Measurements from ENCODE around the gene SLC7A14. TPM values are rescaled to one million over a fixed set of nuclear protein-coding genes. Genes with fewer than 3 reads are reported as not detected.

SLC7A14 gene
- total RNA-seq, 1 donor from 2014 or later: 0.23 TPM

- Histone ChIP-seq H3K79me2 (ENCODE audit: insufficient read depth, low read length) (no peaks in the 10 kb centered on the region), H3K4me2 (ENCODE audit: low read length) (no peak overlapping the region)
- DNase-seq (ENCODE audit: low read depth): no peak
Observed at GRCh38 chr3:170487031-170487430, 98.8 kb downstream of the SLC7A14 start.

GRCh38 chr3:170486398-170486797, 99.5 kb downstream of the SLC7A14 start:
- FAIRE-seq: no peak
- Mint-ChIP-seq H3K27ac (ENCODE audit: unreplicated experiment) (no peak overlapping the region), H3K9me3 (ENCODE audit: unreplicated experiment) (peaks cover 10% of the 10 kb centered on the region)

More at GRCh38 chr3:170487031-170487430, 98.8 kb downstream of the SLC7A14 start:
- FAIRE-seq: no peak
- no peaks in the 10 kb centered on the region for H3K9me3 ChIP-seq (ENCODE audit: insufficient read depth, low read depth, low read length)
- H3K27me3 Mint-ChIP-seq (ENCODE audit: low read depth, unreplicated experiment): peaks cover 24% of the 10 kb centered on the region
- no peaks in the 10 kb centered on the region for H3K4me1 ChIP-seq (ENCODE audit: insufficient read depth, low read length)
- H2AFZ ChIP-seq (ENCODE audit: low read depth, low read length): no peak overlapping the region
- peaks cover 8% of the 10 kb centered on the region for H3K36me3 Mint-ChIP-seq (ENCODE audit: low read depth, unreplicated experiment)
- peaks cover 3% of the 10 kb centered on the region for H3K27me3 ChIP-seq (ENCODE audit: insufficient read depth, low read length)
- H3K9me3 Mint-ChIP-seq (ENCODE audit: unreplicated experiment): peaks cover 10% of the 10 kb centered on the region
- no peak overlapping the region for H3K4me3 ChIP-seq (ENCODE audit: insufficient read depth, low read depth, low read length)
- H3K27ac Mint-ChIP-seq (ENCODE audit: unreplicated experiment): no peak overlapping the region
- H4K20me1 ChIP-seq (ENCODE audit: insufficient read depth, low read length): no peaks in the 10 kb centered on the region
- no peak overlapping the region for H3K4me3 Mint-ChIP-seq (ENCODE audit: unreplicated experiment)
- peaks cover 1% of the 10 kb centered on the region for H3K4me1 Mint-ChIP-seq (ENCODE audit: low read depth, unreplicated experiment)
- H3K9ac ChIP-seq (ENCODE audit: low read length): no peak overlapping the region
- H3K27ac ChIP-seq (ENCODE audit: low read depth, low read length): no peak overlapping the region
- TF ChIP-seq EZH2 (IDR thresholded peaks at IDR 0.05; ENCODE audit: insufficient read depth, low read length): no peak
- no peaks in the 10 kb centered on the region for H3K36me3 ChIP-seq (ENCODE audit: insufficient read depth, low read length)

GRCh38 chr3:170485696-170486095, 100.2 kb downstream of the SLC7A14 start:
- H3K9me3 ChIP-seq (ENCODE audit: insufficient read depth, low read depth, low read length): no peaks in the 10 kb centered on the region
- no peak overlapping the region for H2AFZ ChIP-seq (ENCODE audit: low read depth, low read length)
- peaks cover 3% of the 10 kb centered on the region for H3K27me3 ChIP-seq (ENCODE audit: insufficient read depth, low read length)
- Mint-ChIP-seq H3K4me3 (ENCODE audit: unreplicated experiment) (no peak overlapping the region), H3K27me3 (ENCODE audit: low read depth, unreplicated experiment) (peaks cover 24% of the 10 kb centered on the region), H3K9me3 (ENCODE audit: unreplicated experiment) (peaks cover 10% of the 10 kb centered on the region), H3K36me3 (ENCODE audit: low read depth, unreplicated experiment) (peaks cover 9% of the 10 kb centered on the region), H3K4me1 (ENCODE audit: low read depth, unreplicated experiment) (peaks cover 2% of the 10 kb centered on the region), H3K27ac (ENCODE audit: unreplicated experiment) (no peak overlapping the region)
- H3K4me3 ChIP-seq (ENCODE audit: insufficient read depth, low read depth, low read length): no peak overlapping the region
- DNase-seq (ENCODE audit: low read depth) (no peak), FAIRE-seq (no peak)
- no peaks in the 10 kb centered on the region for H4K20me1 ChIP-seq (ENCODE audit: insufficient read depth, low read length)
- no peak overlapping the region for H3K4me2 ChIP-seq (ENCODE audit: low read length)
- no peak overlapping the region for H3K9ac ChIP-seq (ENCODE audit: low read length)
- no peaks in the 10 kb centered on the region for H3K4me1 ChIP-seq (ENCODE audit: insufficient read depth, low read length)
- H3K79me2 ChIP-seq (ENCODE audit: insufficient read depth, low read length): no peaks in the 10 kb centered on the region
- no peaks in the 10 kb centered on the region for H3K36me3 ChIP-seq (ENCODE audit: insufficient read depth, low read length)
- H3K27ac ChIP-seq (ENCODE audit: low read depth, low read length): no peak overlapping the region
- no peak for TF ChIP-seq EZH2 (IDR thresholded peaks at IDR 0.05; ENCODE audit: insufficient read depth, low read length)
- TF ChIP-seq CTCF (IDR thresholded peaks at IDR 0.05; ENCODE audit: insufficient read depth, low read depth, low read length): no peak

More at GRCh38 chr3:170486398-170486797, 99.5 kb downstream of the SLC7A14 start:
- H3K4me1 ChIP-seq (ENCODE audit: insufficient read depth, low read length): no peaks in the 10 kb centered on the region
- H3K4me3 Mint-ChIP-seq (ENCODE audit: unreplicated experiment): no peak overlapping the region
- H3K4me2 ChIP-seq (ENCODE audit: low read length): no peak overlapping the region
- H3K27me3 ChIP-seq (ENCODE audit: insufficient read depth, low read length): peaks cover 3% of the 10 kb centered on the region
- no peak overlapping the region for H3K4me3 ChIP-seq (ENCODE audit: insufficient read depth, low read depth, low read length)
- H3K79me2 ChIP-seq (ENCODE audit: insufficient read depth, low read length): no peaks in the 10 kb centered on the region
- H2AFZ ChIP-seq (ENCODE audit: low read depth, low read length): no peak overlapping the region
- no peak overlapping the region for H3K9ac ChIP-seq (ENCODE audit: low read length)
- H3K36me3 Mint-ChIP-seq (ENCODE audit: low read depth, unreplicated experiment): peaks cover 8% of the 10 kb centered on the region
- no peak overlapping the region for H3K27ac ChIP-seq (ENCODE audit: low read depth, low read length)
- H3K27me3 Mint-ChIP-seq (ENCODE audit: low read depth, unreplicated experiment): peaks cover 24% of the 10 kb centered on the region
- no peaks in the 10 kb centered on the region for H3K36me3 ChIP-seq (ENCODE audit: insufficient read depth, low read length)
- no peak for DNase-seq (ENCODE audit: low read depth)
- TF ChIP-seq CTCF (IDR thresholded peaks at IDR 0.05; ENCODE audit: insufficient read depth, low read depth, low read length) (no peak), EZH2 (IDR thresholded peaks at IDR 0.05; ENCODE audit: insufficient read depth, low read length) (no peak)
- H3K4me1 Mint-ChIP-seq (ENCODE audit: low read depth, unreplicated experiment): peaks cover 2% of the 10 kb centered on the region
- no peaks in the 10 kb centered on the region for H4K20me1 ChIP-seq (ENCODE audit: insufficient read depth, low read length)
- H3K9me3 ChIP-seq (ENCODE audit: insufficient read depth, low read depth, low read length): no peaks in the 10 kb centered on the region
